IPS DF 6.9 (cell line): ENCODE measurements around the gene TGFB1.
A peak's percentile ranks its signal among the peaks of the same experiment; 100 is the strongest.
"Not testable (repeated sequence)": the region's sequence is repeated elsewhere in the genome, so short reads cannot be mapped to it uniquely, and the experiment has no call there.

Experiments used
- DNase-seq: peaks from one replicate; pipeline ENCODE4 v3.0.0-alpha.2; 2013; ENCODE audit warnings: low read depth, low spot score
- H3K27ac ChIP-seq: one replicate; pipeline ENCODE4 v1.5.1; 2013; ENCODE audit warnings: low read length, control low read depth
- H3K27me3 ChIP-seq: 2 replicates; pipeline ENCODE4 v1.6.1; 2013; ENCODE audit warnings: mild to moderate bottlenecking, low read length; ENCODE audit not compliant: control insufficient read depth, insufficient read depth
- H3K36me3 ChIP-seq: 2 replicates; pipeline ENCODE4 v1.6.1; 2013; ENCODE audit warnings: low read length; ENCODE audit not compliant: control insufficient read depth, insufficient read depth
- H3K4me1 ChIP-seq: 2 replicates; pipeline ENCODE4 v1.6.1; 2013; ENCODE audit warnings: low read length; ENCODE audit not compliant: control insufficient read depth, insufficient read depth
- H3K4me3 ChIP-seq: 2 replicates; pipeline ENCODE4 v1.5.1; 2013; ENCODE audit warnings: mild to moderate bottlenecking, low read length
- H3K9me3 ChIP-seq: 2 replicates; pipeline ENCODE4 v1.6.1; 2013; ENCODE audit warnings: low read length, inconsistent platforms; ENCODE audit not compliant: control insufficient read depth, insufficient read depth
- WGBS: extraction: QIAGEN DNeasy Blood & Tissue Kit; methylation state at CpG from one replicate; pipeline ENCODE4 v1.1.7; 2013; ENCODE audit warnings: mixed read lengths, missing lambda C conversion rate; ENCODE audit not compliant: insufficient read length, insufficient coverage; 5-methylcytosine and 5-hydroxymethylcytosine counted together

TGFB1 gene

DNA sequence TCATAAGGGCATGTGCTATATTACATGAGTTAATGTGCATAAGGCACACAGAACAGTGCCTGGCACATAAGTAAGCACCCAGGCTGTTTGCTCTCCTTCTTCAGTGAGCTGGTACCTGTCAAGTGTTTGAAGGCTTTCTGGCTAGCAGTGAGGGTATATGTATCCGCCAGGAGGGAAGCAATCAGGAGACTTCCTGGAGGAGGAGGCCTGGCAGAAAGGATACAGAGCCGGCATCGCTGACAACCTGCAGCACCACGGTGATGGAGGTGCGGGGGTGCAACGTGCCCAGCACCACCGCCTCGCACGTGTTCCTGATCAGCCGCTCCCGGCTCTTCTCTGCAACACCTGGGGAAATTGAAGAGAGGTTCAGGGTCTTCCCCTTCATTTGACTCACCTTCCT, 37.9 kb upstream of the TGFB1 start:
- DNase-seq, result no peak

DNA sequence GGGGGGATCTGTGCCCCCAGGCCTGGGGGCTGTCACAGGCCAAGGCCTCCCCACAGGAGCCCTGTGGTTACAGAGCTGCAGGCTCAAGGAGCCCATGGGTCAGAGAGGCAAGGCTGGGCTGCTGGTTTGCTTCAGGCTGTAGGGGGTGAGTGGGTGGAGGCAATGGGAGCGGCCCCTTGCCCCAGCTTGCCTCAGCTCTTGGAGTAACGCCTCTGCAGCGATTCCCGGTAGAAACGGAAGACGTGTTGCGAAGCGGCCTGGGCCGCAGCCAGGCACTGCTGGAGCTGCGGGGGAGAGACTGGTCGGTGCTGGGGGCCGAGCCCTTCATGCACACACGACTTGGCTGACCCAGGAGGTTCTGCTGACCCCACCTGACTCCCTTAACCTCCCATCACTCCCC, 32.7 kb upstream of the TGFB1 start:
- no CpG with 5 or more reads among the region's 13 CpGs for WGBS
- DNase-seq, result no peak
- no peaks in the 10 kb centered on the region for H3K4me1 ChIP-seq
- H3K27ac ChIP-seq, result no peak overlapping the region
- H3K4me3 ChIP-seq, result no peak overlapping the region
- peaks cover 7% of the 10 kb centered on the region; the same call in 1 of the 2 replicates for H3K36me3 ChIP-seq
- no peaks in the 10 kb centered on the region for H3K27me3 ChIP-seq
- no peaks in the 10 kb centered on the region for H3K9me3 ChIP-seq

More for the DNA sequence above, 37.9 kb upstream of the TGFB1 start:
- Histone ChIP-seq H3K4me1 (no peaks in the 10 kb centered on the region), H3K9me3 (no peaks in the 10 kb centered on the region), H3K27me3 (no peaks in the 10 kb centered on the region), H3K4me3 (no peak overlapping the region), H3K27ac (no peak overlapping the region), H3K36me3 (peaks cover 12% of the 10 kb centered on the region; the same call in 1 of the 2 replicates)
- WGBS, result no CpG with 5 or more reads among the region's 11 CpGs

DNA sequence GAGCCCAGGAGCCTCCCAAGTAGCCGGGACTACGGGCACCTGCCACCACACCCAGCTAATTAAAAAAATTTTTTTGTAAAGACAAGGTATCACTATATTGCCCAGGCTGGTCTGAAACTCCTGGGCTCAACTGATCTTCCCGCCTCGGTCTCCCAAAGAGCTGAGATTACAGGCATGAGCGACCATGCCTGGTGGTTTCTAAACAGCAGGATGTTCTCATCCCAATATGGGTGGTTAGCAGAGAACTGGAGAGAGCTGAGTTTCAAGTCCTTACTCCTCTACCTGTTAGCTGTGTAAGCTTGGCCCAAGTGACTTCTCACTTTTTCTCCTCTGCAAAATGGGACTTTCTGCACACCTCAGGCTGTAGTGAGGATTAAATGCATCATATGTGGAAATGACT, 30.6 kb upstream of the TGFB1 start:
- WGBS, result no CpG with 5 or more reads among the region's 5 CpGs
- Histone ChIP-seq H3K9me3 (no peaks in the 10 kb centered on the region), H3K27ac (no peak overlapping the region), H3K36me3 (no peaks in the 10 kb centered on the region), H3K27me3 (no peaks in the 10 kb centered on the region), H3K4me3 (no peak overlapping the region), H3K4me1 (no peaks in the 10 kb centered on the region)
- DNase-seq, result no peak

DNA sequence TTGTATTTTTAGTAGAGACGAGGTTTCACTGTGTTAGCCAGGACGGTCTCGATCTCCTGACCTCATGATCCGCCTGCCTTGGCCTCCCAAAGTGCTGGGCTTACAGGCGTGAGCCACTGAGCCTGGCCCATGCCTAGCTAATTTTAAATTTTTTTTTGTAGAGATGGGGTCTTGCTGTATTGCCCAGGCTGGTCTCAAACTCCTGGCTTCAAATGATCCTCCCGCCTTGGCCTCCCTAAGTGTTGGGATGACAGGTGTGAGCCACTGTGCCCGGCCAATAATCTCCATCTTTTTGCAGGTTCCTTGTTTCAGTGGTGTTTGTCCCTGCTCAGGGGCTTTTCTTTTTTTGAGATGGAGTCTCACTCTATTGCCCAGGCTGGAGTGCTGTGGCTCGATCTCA, 27.8 kb upstream of the TGFB1 start:
- H3K27ac ChIP-seq, H3K36me3 ChIP-seq, DNase-seq, H3K4me3 ChIP-seq, H3K9me3 ChIP-seq, H3K27me3 ChIP-seq, H3K4me1 ChIP-seq: not testable (repeated sequence)
- no CpG with 5 or more reads among the region's 8 CpGs for WGBS

DNA sequence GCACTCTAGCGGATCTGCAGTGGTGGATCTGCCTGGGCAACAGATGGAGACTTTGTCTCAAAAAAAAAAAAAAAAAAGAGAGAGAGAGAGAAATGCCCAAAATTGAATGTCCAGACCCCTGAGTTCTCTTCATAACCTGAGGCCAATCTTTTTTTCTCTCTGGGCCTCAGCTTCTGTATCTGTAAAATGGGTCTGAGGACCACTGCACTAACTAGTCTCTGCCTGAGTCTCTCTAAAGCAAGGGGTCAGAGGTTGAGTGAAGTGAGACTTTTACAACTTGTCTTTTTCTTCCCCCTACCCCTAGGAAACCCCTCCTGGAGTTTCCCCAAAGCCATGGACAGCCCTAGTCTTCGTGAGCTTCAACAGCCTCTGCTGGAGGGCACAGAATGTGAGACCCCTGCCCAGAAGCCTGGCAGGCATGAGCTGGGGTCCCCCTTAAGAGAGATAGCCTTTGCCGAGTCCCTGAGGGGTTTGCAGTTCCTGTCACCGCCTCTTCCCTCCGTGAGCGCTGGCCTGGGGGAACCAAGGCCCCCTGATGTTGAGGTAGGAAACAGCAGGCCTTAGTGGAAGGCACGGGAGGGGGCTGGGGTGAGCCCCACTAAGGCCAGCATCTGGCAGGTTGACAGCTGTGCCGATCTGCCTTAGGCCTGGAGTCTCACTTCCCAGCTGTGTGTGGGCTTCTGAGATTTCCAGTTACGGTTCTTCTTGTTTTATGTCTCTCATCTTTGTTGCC, 24.4 kb upstream of the TGFB1 start:
- DNase-seq, result no peak
- Histone ChIP-seq H3K27me3 (no peaks in the 10 kb centered on the region), H3K27ac (no peak overlapping the region), H3K4me3 (no peak overlapping the region), H3K36me3 (no peaks in the 10 kb centered on the region), H3K4me1 (no peaks in the 10 kb centered on the region), H3K9me3 (no peaks in the 10 kb centered on the region)
- no CpG with 5 or more reads among the region's 9 CpGs for WGBS

DNA sequence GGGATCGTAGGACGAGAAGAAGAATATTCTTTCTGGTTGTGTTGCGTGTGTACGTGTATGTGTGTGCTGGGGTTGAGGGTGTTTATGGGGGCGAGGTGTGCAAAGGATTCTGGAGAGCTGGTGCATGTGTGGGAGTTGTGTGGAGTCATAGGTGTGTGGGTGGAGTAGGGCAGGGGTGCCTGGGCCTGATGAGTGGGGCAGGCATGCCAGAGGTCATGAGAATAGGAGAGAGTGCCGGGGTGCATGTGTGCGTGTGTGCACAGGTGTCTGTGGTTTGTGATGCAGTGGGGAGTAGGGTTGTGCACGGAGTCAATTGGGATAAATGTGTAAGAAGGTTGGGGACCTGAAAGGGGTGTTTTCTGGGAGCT, 23.3 kb upstream of the TGFB1 start:
- peak overlapping the region; percentile 50; the same call in 1 of the 2 replicates for H3K4me3 ChIP-seq

DNA sequence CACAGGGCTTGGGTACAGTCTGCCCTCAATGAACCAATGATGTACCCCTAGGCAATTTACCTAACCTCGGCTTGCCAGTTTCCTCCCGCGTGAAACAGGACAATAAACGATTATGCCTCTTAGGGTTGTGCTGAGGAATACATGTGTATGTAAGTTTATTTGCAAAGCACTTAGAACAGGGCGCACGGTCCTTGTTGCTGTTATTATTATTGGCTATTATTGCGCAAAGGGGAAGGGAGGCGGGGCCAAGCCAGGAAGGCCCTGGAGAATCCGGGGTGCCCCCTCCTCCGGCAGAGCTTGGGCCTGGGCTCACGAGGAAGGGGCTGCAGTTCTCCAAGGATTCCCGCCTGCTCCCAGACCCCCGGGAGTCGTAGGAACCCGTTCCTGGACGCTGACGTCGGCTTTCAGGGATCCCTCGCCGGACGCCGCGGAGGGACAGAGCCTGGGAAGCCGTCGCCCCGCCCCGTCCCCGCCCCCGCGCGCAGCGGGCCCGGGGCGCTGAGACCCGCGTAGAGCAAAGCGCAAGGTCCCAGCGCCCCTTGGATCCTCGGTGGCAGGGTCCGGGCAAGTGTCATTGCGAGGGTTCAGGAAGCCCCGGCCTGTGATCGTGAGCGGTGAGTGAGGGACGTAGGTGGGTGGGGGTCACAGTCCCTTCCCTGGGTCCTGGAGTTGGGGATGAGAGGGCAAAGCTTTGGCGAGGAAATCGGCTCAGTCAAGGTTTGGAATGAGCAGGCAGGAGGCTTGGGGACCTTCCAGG, 22.7 kb upstream of the TGFB1 start, which contains the start of gene TMEM91:
TSS of gene TMEM91 (plus strand) at position 293 of the 757 bp plus-strand sequence. CDS start 1,777 bp downstream, outside the sequence.
- Histone ChIP-seq H3K4me1 (no peaks in the 10 kb centered on the region), H3K27ac (no peak within 1 kb of the TSS), H3K9me3 (no peaks in the 10 kb centered on the region), H3K27me3 (no peaks in the 10 kb centered on the region), H3K36me3 (no peaks in the 10 kb centered on the region), H3K4me3 (peak within 1 kb of the TSS; percentile 50; the same call in 1 of the 2 replicates)
- no peak for DNase-seq
- no CpG with 5 or more reads among the region's 47 CpGs for WGBS

More for the DNA sequence above, 23.3 kb upstream of the TGFB1 start:
- Histone ChIP-seq H3K4me1 (no peaks in the 10 kb centered on the region), H3K27me3 (no peaks in the 10 kb centered on the region), H3K27ac (no peak overlapping the region), H3K9me3 (no peaks in the 10 kb centered on the region), H3K36me3 (no peaks in the 10 kb centered on the region)
- WGBS, result 100% methylated on average over 1 of the region's 8 CpGs
- no peak for DNase-seq

DNA sequence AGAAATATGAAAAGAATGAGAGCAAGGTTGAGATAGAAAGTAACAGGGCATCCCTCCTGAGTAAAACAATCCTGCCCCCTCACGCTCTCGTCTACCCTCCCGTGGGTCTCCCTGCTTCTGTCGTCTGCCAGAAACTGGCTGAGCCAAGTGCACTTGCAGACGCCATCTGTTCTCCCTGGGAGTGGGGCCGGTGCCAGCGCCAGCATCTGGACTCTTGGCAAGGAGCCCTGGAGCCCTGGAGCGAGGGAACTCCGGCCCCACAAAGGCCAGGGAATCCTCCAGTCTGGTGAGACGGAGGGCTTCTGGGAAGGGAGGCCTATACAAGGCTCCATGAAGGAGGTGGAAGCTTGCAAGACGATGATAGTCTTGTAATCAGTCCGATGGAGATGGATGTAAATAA, 20.3 kb upstream of the TGFB1 start:
- Histone ChIP-seq H3K27ac (no peak overlapping the region), H3K4me3 (no peak overlapping the region), H3K4me1 (no peaks in the 10 kb centered on the region), H3K9me3 (no peaks in the 10 kb centered on the region), H3K27me3 (no peaks in the 10 kb centered on the region), H3K36me3 (no peaks in the 10 kb centered on the region)
- DNase-seq, result no peak
- WGBS, result no CpG with 5 or more reads among the region's 12 CpGs

DNA sequence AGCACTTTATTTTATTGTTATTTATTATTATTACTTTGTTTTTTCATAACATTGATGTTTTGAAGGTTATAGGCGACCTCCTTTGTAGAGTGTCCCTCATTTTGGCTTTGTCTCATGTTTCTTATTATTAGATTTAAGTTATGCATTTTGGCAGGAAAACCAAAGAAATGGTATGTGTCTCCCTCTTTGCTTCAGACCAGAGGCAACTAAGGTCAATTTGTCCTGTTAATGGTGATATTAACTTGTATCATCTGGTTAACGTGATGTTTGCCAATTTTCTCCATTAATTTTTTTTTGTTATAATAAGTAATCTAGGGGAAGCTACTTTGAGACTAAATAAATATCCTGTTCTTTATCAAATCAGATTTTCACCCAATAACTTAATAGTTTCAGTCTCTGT, 18.8 kb upstream of the TGFB1 start:
- no peak overlapping the region for H3K27ac ChIP-seq
- H3K27me3 ChIP-seq, result no peaks in the 10 kb centered on the region
- no CpG with 5 or more reads among the region's 2 CpGs for WGBS

DNA sequence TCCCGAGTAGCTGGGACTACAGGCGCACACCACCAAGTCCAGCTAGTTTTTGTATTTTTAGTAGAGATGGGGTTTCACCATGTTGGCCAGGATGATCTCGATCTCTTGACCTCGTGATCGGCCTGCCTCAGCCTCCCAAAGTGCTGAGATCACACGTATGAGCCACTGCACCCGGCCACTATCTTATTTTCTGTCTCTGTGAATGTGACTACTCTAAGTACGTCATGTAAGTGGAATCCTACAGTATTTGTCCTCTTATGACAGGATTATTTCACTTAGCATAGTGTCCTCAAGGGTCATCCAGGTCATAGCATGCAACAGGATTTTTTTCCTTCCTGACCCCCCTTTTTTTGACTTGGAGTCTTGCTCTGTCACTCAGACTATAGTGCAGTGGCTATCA, 17.8 kb upstream of the TGFB1 start:
- Histone ChIP-seq H3K9me3 (no peaks in the 10 kb centered on the region), H3K4me1 (no peaks in the 10 kb centered on the region), H3K4me3 (no peak overlapping the region), H3K27me3 (no peaks in the 10 kb centered on the region), H3K36me3 (no peaks in the 10 kb centered on the region), H3K27ac (no peak overlapping the region)
- no CpG with 5 or more reads among the region's 8 CpGs for WGBS
- DNase-seq, result no peak

More for the DNA sequence above, 18.8 kb upstream of the TGFB1 start:
- Histone ChIP-seq H3K9me3 (no peaks in the 10 kb centered on the region), H3K4me3 (no peak overlapping the region), H3K4me1 (no peaks in the 10 kb centered on the region), H3K36me3 (no peaks in the 10 kb centered on the region)
- no peak for DNase-seq
